Thyroid gland (tissue), 4 donors: Measurements from ENCODE around the gene DNAH12.

Experiments
- CTCF ChIP-seq, 6 experiments: fragments of 200-600 bp in 3 of 6; fragments of 450-650 bp in 3 of 6; sonication (generic) in 3 of 6; IDR thresholded peaks; one replicate each; pipeline ENCODE4 v1.5.1; 2016 to 2019; ENCODE audit warnings: antibody characterized with exemption in 6 of 6, mild to moderate bottlenecking in 2 of 6, inconsistent platforms in 1 of 6, moderate library complexity in 1 of 6
- POLR2A ChIP-seq, 2 donors: fragments of 450-650 bp; IDR thresholded peaks; one replicate each; pipeline ENCODE4 v1.6.1; 2017; ENCODE audit warnings: antibody characterized with exemption in 2 of 2, mild to moderate bottlenecking in 2 of 2, moderate library complexity in 1 of 2

GRCh38 chr3:57446318-57446841, 97.8 kb downstream of the DNAH12 start:
- TF ChIP-seq POLR2A (IDR thresholded peaks at IDR 0.05) (no peak), CTCF (IDR thresholded peaks at IDR 0.05) (no peak)
